Measurements from ENCODE around the gene ZNF362. TPM values are rescaled to one million over a fixed set of nuclear protein-coding genes. Genes with fewer than 3 reads are reported as not detected.

The ZNF362 gene
- total RNA-seq, 1 donor from 2014 or later, result 5.1 TPM

- no peak for DNase-seq (ENCODE audit: low read depth, low spot score)
These were observed 12.2 kb downstream of the ZNF362 start for GRCh38 chr1:33268457-33268856.

DNA sequence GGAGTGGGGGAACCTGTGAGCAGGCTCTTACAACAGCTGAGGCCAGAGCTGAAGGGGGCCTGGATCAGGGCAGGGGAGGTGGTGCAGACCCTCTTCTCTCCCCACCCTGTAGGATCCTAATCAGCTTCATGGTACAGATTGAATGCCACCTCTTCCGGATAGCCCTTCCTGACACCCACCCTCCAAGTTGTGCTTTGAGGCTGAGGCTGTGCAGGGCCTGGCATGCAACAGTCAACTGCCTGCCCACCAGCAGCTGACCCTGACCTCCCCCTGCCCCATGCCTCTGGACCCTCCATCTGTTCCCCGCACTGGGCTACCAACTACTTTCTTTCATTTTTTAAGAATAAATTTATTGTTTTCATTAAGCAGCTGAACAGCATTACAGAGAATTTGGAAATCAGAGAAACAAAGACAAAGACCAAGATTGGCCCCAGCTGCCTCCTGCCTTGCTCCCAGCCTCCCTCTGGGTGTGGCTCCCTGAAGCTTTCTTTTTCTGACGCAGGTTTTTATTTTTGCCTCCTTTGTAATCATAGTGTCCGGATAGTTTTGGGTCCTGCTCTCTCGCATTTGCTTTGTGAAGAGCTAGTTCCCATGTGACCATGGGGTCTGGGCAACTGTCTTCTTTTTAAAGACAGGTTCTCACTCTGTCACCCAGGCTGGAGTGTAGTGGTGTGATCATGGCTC lies 12.8 kb downstream of the ZNF362 start:
- no peak for DNase-seq (ENCODE audit: low read depth, low spot score)

DNA sequence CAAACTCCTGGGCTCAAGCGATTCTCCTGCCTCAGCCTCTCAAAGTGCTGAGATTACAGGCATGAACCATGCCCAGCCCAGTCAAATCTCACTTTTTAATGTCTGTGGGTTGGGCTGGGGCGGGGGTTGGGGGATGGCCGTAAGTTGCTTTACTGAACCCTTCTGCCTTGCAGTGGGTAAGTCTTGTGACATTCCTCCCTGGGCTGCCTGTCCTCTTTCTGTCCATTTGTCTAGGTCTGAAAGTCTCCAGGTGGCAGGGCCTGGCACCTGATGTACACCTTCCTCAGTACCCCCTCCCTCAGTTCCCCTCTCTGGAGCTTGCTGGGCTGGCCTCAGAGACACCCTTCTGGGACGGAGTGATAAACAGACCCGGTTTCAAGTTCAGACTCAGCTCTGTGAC lies 13.3 kb downstream of the ZNF362 start:
- no peak for DNase-seq (ENCODE audit: low read depth, low spot score)

- no peak for DNase-seq (ENCODE audit: low read depth, low spot score)
These were observed 14.1 kb downstream of the ZNF362 start for GRCh38 chr1:33270379-33270778.

- DNase-seq (ENCODE audit: low read depth, low spot score), result no peak
These were observed 14.6 kb downstream of the ZNF362 start for GRCh38 chr1:33270808-33271465.

DNA sequence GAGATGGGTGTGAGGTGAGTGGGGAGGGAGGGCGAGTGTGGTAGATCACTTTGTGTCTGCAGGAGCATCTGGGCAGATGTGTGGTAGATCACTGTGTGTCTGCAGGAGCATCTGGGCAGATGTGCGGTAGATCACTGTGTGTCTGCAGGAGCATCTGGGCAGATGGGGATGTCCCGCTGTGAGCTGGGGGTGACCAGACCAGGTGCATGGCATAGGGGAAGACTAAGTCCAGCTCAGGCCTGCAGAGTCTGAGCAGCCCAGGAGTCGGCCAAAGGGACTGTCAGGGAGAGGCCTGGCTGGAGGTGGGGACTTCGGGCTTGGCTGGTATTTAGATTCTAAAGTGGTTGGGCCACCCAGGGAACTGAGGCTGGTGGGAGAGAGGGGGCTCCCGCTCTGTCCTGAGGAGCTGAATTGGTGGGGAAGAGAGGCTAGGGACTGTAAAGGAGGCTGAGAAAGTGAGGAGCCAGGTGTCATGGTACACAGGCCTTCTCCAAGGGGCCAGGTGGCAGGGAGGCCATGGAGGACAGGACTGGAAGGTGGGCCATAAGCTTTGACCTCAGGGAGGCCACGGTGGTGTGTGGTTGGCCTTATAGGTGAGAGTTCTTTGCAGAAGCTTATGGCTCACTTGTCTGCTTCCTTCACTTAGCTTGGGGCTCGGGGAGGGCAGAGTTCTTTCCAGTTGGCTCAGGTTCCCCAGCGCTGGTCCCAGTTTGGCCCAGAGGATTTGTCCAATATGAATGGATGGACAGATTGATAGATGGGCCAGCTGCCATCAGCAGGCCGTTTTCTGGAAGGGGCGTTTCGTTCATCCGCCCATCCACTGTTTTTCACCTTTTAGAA lies 15.6 kb downstream of the ZNF362 start:
- DNase-seq (ENCODE audit: low read depth, low spot score), result no peak

GRCh38 chr1:33272509-33272908 lies 16.2 kb downstream of the ZNF362 start:
- no peak for DNase-seq (ENCODE audit: low read depth, low spot score)

GRCh38 chr1:33272930-33273329 lies 16.6 kb downstream of the ZNF362 start:
- DNase-seq (ENCODE audit: low read depth, low spot score), result no peak

DNA sequence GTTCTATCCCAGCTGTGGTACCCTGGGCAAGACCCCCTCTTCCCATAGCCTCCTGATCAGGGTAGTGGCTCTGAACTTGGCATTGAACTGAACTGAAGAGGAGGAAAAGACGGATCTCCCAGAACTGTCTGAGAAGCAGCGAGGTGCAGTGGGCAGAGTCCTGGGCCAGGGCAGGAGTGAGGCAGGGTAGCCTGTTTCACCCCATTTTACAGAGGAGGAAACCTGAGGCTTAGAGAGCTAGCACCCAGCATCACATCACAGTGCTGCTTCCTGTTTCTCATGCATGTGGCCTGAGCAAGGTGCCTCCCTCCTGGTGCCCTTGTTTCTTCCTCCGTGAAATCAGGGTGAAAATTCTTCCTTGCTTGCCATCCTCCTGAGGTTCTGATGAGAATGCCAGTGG lies 17.1 kb downstream of the ZNF362 start:
- DNase-seq (ENCODE audit: low read depth, low spot score), result no peak

- no peak for DNase-seq (ENCODE audit: low read depth, low spot score)
These were observed 17.7 kb downstream of the ZNF362 start for GRCh38 chr1:33273961-33274371.

DNA sequence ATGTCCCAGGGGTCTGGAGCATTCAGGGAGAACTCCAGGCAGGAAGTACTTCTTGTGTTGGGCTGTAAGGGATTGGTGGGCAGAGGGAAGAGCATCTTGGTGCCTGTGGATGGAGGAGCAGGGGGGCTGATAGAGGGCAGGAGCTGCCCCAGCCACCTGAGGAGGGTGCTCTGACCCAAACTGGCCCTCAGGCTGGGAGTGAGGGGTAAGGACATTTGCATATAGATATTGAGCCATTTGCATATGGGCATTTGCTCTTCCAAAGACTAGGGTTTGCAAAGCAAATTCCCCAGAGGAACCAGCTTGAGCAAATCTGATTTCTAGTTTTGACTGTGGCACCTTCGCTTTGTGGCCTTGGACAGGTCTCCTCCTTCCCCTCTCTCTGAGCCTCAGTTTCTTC lies 18.2 kb downstream of the ZNF362 start:
- DNase-seq (ENCODE audit: low read depth, low spot score), result no peak

- DNase-seq (ENCODE audit: low read depth, low spot score), result no peak
These were observed 18.9 kb downstream of the ZNF362 start for GRCh38 chr1:33275195-33275594.

DNA sequence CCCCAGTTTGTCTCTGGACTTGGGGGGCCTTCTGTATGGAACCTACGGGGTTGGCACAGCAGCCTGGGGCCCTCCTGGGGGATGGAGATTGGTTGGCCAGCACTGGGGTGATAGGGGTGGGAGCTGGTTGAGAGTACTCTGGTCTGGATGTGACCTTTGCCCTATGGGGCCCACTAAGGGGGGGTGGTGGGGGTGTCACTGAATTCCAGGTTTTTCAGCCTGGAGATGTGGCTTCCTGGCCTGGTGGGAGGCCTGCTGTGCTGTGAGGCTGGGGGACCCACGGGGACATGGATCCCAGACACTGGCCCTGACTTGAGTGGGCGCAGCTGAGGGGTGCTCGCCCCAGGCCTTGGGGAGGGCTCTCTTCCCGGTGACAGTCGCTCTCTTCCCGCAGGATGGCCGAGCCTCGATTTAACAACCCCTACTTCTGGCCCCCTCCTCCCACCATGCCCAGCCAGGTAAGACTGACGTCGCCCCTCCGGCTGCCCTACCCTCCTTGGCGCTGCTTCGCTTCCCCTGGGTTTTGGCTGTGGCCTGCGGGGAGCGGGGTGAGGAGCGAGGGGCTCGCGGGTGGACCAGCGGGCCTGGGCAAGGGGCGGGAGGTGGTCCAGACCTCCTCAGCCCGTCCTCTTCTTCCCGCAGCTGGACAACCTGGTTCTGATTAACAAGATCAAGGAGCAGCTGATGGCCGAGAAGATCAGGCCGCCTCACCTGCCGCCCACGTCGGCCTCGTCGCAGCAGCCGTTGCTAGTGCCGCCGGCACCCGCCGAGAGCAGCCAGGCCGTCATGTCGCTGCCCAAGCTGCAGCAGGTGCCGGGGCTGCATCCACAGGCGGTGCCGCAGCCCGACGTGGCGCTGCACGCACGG lies 19.6 kb downstream of the ZNF362 start:
- no peak for DNase-seq (ENCODE audit: low read depth, low spot score)

DNA sequence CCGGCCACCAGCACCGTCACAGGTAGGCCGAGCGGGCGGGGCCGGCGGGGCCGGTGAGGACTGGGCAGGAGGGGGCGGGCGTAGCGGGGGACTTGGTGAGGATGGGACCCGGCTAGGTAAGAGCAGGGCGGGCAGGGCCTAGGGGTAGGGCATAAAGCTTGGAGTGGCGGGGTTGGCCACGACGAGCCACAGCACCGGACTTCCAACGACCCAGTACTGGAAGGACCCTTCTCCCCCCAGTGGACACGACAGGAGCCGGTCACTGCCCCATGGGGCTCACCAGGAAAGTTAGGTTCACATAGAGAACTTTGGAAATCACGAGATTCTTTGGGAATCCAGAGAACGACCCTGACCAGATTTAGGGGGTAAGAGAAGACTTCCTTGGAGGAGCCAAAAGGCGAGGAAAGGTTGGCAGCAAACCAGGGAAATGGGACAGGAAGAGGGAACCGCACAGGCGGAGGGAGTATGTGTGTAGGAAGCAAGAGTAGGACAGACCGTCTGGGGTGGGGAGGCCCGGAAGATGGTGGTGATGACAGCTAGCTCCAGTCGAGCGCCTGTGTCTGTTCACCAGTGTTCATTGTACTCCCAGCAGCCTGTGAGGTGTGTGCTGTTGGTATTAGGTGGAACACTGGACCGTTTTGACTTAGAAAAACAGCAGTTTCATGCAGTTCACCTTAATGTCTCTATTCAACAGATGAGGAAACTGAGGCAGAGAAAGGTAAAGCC lies 20.4 kb downstream of the ZNF362 start:
- DNase-seq (ENCODE audit: low read depth, low spot score), result no peak

DNA sequence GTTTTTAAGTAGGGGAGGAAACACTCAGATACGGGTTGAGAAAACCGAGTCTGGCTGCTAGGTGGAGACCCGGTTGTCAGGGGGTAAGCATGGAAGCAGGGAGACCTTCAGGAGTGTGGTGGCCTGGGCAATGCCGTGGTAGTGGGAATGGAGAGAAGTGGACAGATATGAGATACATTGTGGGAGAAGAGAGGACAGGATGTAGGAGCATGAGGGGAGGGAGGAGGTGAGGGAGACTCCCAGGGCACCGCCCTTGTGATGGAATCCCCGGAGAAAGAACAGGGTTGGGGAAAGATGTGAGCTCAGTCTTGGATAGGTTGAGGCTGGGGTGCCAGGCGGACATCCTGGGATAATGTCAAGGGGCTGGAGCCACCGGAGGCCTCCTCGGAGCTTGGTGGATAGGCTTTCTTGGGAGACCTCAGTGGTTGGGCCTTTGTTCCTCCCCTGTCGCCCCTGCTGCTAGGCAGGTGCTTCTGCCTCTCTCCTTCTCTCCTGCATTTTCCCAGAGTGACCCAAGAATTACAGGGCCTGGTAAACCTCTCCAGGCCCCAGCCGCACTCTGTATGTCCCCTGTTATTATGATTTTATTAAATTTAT lies 21.3 kb downstream of the ZNF362 start:
- no peak for DNase-seq (ENCODE audit: low read depth, low spot score)

GRCh38 chr1:33280091-33280661 lies 23.9 kb downstream of the ZNF362 start:
- no peak for DNase-seq (ENCODE audit: low read depth, low spot score)

GRCh38 chr1:33281554-33282303 lies 25.4 kb downstream of the ZNF362 start:
- DNase-seq (ENCODE audit: low read depth, low spot score), result no peak

GRCh38 chr1:33282791-33283190 lies 26.5 kb downstream of the ZNF362 start:
- no peak for DNase-seq (ENCODE audit: low read depth, low spot score)

DNA sequence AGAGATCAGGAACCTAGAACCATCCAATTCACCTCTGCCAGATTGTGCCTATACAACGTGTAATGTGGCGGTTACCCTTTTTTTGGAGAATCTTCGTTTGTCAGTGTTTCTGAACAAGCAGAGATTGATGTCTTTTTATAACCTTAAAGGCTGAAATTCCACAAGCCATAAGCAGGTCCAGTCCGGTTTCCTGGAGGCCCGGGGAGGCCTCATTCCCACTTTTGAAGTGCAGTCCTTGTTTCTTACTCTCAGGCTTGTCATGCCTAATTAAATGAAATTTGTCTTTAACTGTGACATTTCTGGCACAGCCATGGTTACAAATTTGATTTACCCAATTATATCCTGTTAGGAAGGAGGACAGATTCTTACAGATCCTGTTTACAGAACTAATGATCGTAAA lies 27.8 kb downstream of the ZNF362 start:
- DNase-seq (ENCODE audit: low read depth, low spot score), result no peak
